GM13977 (cell line): Measurements from ENCODE around the gene PPIG.
"Not testable (repeated sequence)": the region's sequence is repeated elsewhere in the genome, so short reads cannot be mapped to it uniquely, and the experiment has no call there.

Source experiments
- DNase-seq: peaks from one replicate; pipeline ENCODE4 v3.0.0; 2012; ENCODE audit warnings: low spot score
- CTCF ChIP-seq: IDR thresholded peaks from 2 replicates; pipeline ENCODE4 v1.5.1; 2012; ENCODE audit warnings: mild to moderate bottlenecking, control low read depth; ENCODE audit not compliant: insufficient read depth; ENCODE audit errors: extremely low read depth, missing control alignments
- in situ Hi-C: fragments of 300-500 bp; cut with MboI; formaldehyde crosslinking; loops from one replicate; pipeline ENCODE4 v1.12.0; 2022; ENCODE audit warnings: low sequenced_read_pairs, low pct_unique_long_range_greater_than_20kb, mixed read lengths, inconsistent platforms; ENCODE audit not compliant: unreplicated experiment

The PPIG gene

GRCh38 chr2:169590804-169591203, 6.7 kb downstream of the PPIG start:
- DNase-seq: no peak

GRCh38 chr2:169596546-169596945, 12.4 kb downstream of the PPIG start:
- DNase-seq, in situ Hi-C loops: not testable (repeated sequence)

More at GRCh38 chr2:169590804-169591203, 6.7 kb downstream of the PPIG start:
- in situ Hi-C loops: no loop called here
- TF ChIP-seq CTCF: no peak

GRCh38 chr2:169598982-169599381, 14.8 kb downstream of the PPIG start:
- in situ Hi-C loops: no loop called here
- DNase-seq: no peak
- TF ChIP-seq CTCF: no peak

GRCh38 chr2:169599568-169599967, 15.4 kb downstream of the PPIG start:
- in situ Hi-C loops: no loop called here
- no peak for TF ChIP-seq CTCF
- DNase-seq: no peak

GRCh38 chr2:169609264-169609663, 25.1 kb downstream of the PPIG start:
- no peak for DNase-seq
- TF ChIP-seq CTCF: no peak
- in situ Hi-C loops: no loop called here

- TF ChIP-seq CTCF: no peak
- in situ Hi-C loops: no loop called here
- DNase-seq: no peak
These were observed 29.7 kb downstream of the PPIG start for GRCh38 chr2:169613876-169614275.

- in situ Hi-C loops, DNase-seq: not testable (repeated sequence)
These were observed 31.8 kb downstream of the PPIG start for GRCh38 chr2:169615982-169616381.

- DNase-seq: no peak
- no peak for TF ChIP-seq CTCF
- in situ Hi-C loops: no loop called here
These were observed 35.8 kb downstream of the PPIG start for GRCh38 chr2:169619946-169620345.
